Endothelial cell of umbilical vein (primary cell): ENCODE results near the gene CCDC157. TPM values are rescaled to one million over a fixed set of nuclear protein-coding genes. Genes with fewer than 3 reads are reported as not detected.
A peak's percentile ranks its signal among the peaks of the same experiment; 100 is the strongest.

ENCODE experiments used
- BruUV-seq: library from RNA; stranded (reverse); fragments of 400-500 nt; replicated peaks from 2 replicates; lab custom pipeline; 2021; lab: Mats Ljungman, UMichigan
- CTCF ChIA-PET: fragments of 300-600, 350-600 bp; sonication (Branson Sonifier 250); formaldehyde crosslinking; loops from one replicate; lab custom pipeline; 2021; ENCODE audit warnings: antibody characterized with exemption, inconsistent platforms; lab: Charles Lee
- POLR2A ChIA-PET: fragments of 300-600, 350-600 bp; sonication (Branson Sonifier 250); formaldehyde crosslinking; loops from one replicate; lab custom pipeline; 2021; ENCODE audit warnings: antibody characterized with exemption, inconsistent platforms; lab: Charles Lee
- DNase-seq: peaks from one replicate; pipeline ENCODE4 v3.0.0-alpha.2; 2011; ENCODE audit warnings: low read depth, low spot score
- FAIRE-seq: peaks from 2 replicates; lab custom pipeline; 2011; peaks lifted over from hg19 to GRCh38; lab: Jason Lieb, UNC
- H2AFZ ChIP-seq: 2 replicates; pipeline ENCODE4 v1.6.0; 2012; ENCODE audit warnings: low read depth, low read length, control low read depth, inconsistent platforms
- H3K27ac ChIP-seq: 2 replicates; pipeline ENCODE4 v1.5.1; 2011; ENCODE audit warnings: low read depth, mild to moderate bottlenecking, control low read depth, low read length, moderate library complexity; ENCODE audit not compliant: insufficient read depth
- H3K27me3 ChIP-seq, 2 experiments: 2 replicates each; pipeline versions ENCODE4 v1.6.0 to v1.6.1; 2011; ENCODE audit warnings: low read length in 2 of 2, mixed read lengths in 1 of 2; ENCODE audit not compliant: control insufficient read depth in 2 of 2, insufficient read depth in 2 of 2
- H3K36me3 ChIP-seq, 2 experiments: 2 replicates in 1 of 2; 3 replicates in 1 of 2; pipeline ENCODE4 v1.5.1; 2011; ENCODE audit warnings: low read length in 2 of 2, mild to moderate bottlenecking in 1 of 2, moderate library complexity in 1 of 2; ENCODE audit not compliant: control insufficient read depth in 2 of 2, insufficient read depth in 2 of 2; ENCODE audit errors: extremely low read depth in 1 of 2
- H3K4me1 ChIP-seq: 3 replicates; pipeline ENCODE4 v1.5.1; 2011; ENCODE audit warnings: mild to moderate bottlenecking, low read length; ENCODE audit not compliant: control insufficient read depth, insufficient read depth; ENCODE audit errors: extremely low read depth
- H3K4me2 ChIP-seq: 2 replicates; pipeline ENCODE4 v1.6.1; 2011; ENCODE audit warnings: low read length, control low read depth, mixed read lengths; ENCODE audit not compliant: insufficient read depth
- H3K4me3 ChIP-seq, 3 experiments: fragments of 200-600 bp in 1 of 3; sonication (generic), shearing (Covaris generic) in 1 of 3; replicated peaks in 1 of 3; 2 replicates each; pipeline ENCODE4 v1.5.1; 2011 to 2016; ENCODE audit warnings: control low read depth in 3 of 3, low read length in 3 of 3, mild to moderate bottlenecking in 2 of 3, inconsistent platforms in 1 of 3, low read depth in 1 of 3, moderate library complexity in 1 of 3; ENCODE audit not compliant: insufficient read depth in 1 of 3
- H3K79me2 ChIP-seq: 2 replicates; pipeline ENCODE4 v1.6.0; 2012; ENCODE audit warnings: low read length, inconsistent platforms; ENCODE audit not compliant: control insufficient read depth, insufficient read depth
- H3K9ac ChIP-seq: replicated peaks from 2 replicates; pipeline ENCODE3; 2011; ENCODE audit warnings: low read length, control low read depth; ENCODE audit not compliant: insufficient read depth; ENCODE audit errors: extremely low read depth
- H3K9me1 ChIP-seq: replicated peaks from 3 replicates; pipeline ENCODE4 v1.6.0; 2011; ENCODE audit warnings: mild to moderate bottlenecking, low read length; ENCODE audit not compliant: control insufficient read depth, insufficient read depth; ENCODE audit errors: extremely low read depth
- H3K9me3 ChIP-seq: replicated peaks from 2 replicates; pipeline ENCODE4 v1.5.1; 2012; ENCODE audit warnings: low read length, inconsistent platforms; ENCODE audit not compliant: control insufficient read depth, insufficient read depth
- H4K20me1 ChIP-seq: replicated peaks from 2 replicates; pipeline ENCODE3; 2011; ENCODE audit warnings: mild to moderate bottlenecking, low read length; ENCODE audit not compliant: control insufficient read depth, insufficient read depth; ENCODE audit errors: extremely low read depth
- EZH2 ChIP-seq: IDR thresholded peaks from 2 replicates; pipeline ENCODE4 v1.6.1; 2012; ENCODE audit warnings: borderline replicate concordance, low read depth, mild to moderate bottlenecking, moderate library complexity, low read length, inconsistent platforms; ENCODE audit not compliant: severe bottlenecking
- FOS ChIP-seq: IDR thresholded peaks from 2 replicates; pipeline ENCODE4 v1.6.1; 2011; ENCODE audit warnings: mild to moderate bottlenecking, low read length, moderate library complexity, borderline replicate concordance; ENCODE audit not compliant: insufficient read depth
- GATA2 ChIP-seq: IDR thresholded peaks from 2 replicates; pipeline ENCODE4 v1.7.0; 2011; ENCODE audit warnings: low read depth, mild to moderate bottlenecking, moderate library complexity, mixed read lengths, low read length; ENCODE audit not compliant: insufficient read length, insufficient read depth
- JUN ChIP-seq: IDR thresholded peaks from 2 replicates; pipeline ENCODE4 v1.6.1; 2011; ENCODE audit warnings: borderline replicate concordance, low read depth; ENCODE audit not compliant: insufficient read length, insufficient read depth
- MYC ChIP-seq: IDR thresholded peaks from one replicate; pipeline ENCODE4 v1.6.1; 2011; ENCODE audit warnings: mild to moderate bottlenecking, low read depth, low read length
- POLR2A ChIP-seq: IDR thresholded peaks from 2 replicates; pipeline ENCODE4 v1.6.1; 2012; ENCODE audit warnings: low read depth, mild to moderate bottlenecking, control low read depth, low read length
- POLR2AphosphoS5 ChIP-seq: IDR thresholded peaks from 2 replicates; pipeline ENCODE4 v1.6.1; 2012; ENCODE audit warnings: low read depth, mild to moderate bottlenecking, control low read depth, low read length, moderate library complexity; ENCODE audit not compliant: insufficient read depth
- dilution Hi-C: fragments of 300-500 bp; cut with MboI; formaldehyde crosslinking; loops from one replicate; pipeline ENCODE4 v1.15.0; 2019; ENCODE audit warnings: low sequenced_read_pairs; ENCODE audit not compliant: extremely low pct_ligation_motif_present
- intact Hi-C: fragments of 100-400 bp; cut with micrococcal nuclease; formaldehyde crosslinking; loops from one replicate; pipeline ENCODE4 v1.10.0; 2022
- polyA plus RNA-seq, 4 experiments: library from polyadenylated mRNA; depleted of rRNA in 3 of 4; stranded (reverse) in 3 of 4; unstranded in 1 of 4; fragments of >200 nt; gene quantifications; 2 replicates each; pipeline versions ENCODE4 v1.2.1 to v1.2.3, GENCODE V29; 2011 to 2012; ENCODE audit warnings: missing spikeins in 1 of 4
- total RNA-seq: library from RNA; stranded (reverse); gene quantifications from 2 replicates; pipeline ENCODE4 v1.2.3, GENCODE V29; 2021
- TF ChIP-seq, protein P1 (sequence below): IDR thresholded peaks from 2 replicates; pipeline ENCODE4 v1.6.1; 2011; ENCODE audit not compliant: insufficient read depth, insufficient read length
- TF ChIP-seq, protein P2 (sequence below), 2 donors: IDR thresholded peaks; 1 replicate in 1 of 2; 2 replicates in 1 of 2; pipeline ENCODE4 v1.5.1; 2011; ENCODE audit warnings: low read length in 2 of 2, mild to moderate bottlenecking in 2 of 2, moderate library complexity in 2 of 2, control low read depth in 1 of 2, inconsistent platforms in 1 of 2, low read depth in 1 of 2; ENCODE audit not compliant: insufficient read depth in 1 of 2; ENCODE audit errors: extremely low read depth in 1 of 2

Gene CCDC157
- total and polyA plus RNA-seq, 2 donors (not counting 3 experiments of a cell fraction or from before 2014, with no cell fraction given) = 2.1 to 3.1 TPM

DNA sequence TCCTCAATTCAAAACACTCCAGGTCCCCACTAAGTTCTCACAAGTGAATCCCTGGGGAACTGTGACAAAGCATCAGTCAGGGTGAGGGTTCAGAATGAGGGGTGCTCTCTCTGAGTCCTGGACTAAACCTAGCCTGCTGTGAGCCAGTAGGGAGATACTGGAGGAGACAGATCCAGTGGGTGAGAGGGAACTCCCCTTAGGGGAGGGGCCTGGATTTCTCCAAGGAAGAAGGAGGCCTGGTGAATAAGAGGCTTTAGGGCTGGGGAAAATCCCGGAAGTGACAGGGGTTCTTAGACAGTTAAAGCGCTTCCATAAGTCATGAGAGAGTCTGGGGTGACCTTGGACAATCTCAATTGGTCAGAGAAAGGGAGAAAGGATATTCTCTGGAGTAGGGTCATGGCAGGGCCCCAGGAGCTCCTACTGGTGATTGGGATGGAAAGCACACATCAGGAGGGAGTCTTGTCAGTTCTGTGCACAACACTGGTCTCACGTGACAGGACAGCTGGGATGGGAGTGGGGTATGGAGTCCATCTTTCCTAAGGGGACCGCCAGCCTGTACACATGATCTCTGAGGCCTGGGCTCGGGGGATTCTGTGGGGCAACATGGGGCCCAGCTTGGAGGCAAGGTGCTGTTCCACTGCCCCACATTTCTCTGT, 31.6 kb upstream of the CCDC157 start:
- no peak for DNase-seq
- H3K4me2 ChIP-seq = no peak overlapping the region
- dilution Hi-C loops (no loop called here), intact Hi-C loops (no loop called here)
- no peaks in the 10 kb centered on the region for H3K9me1 ChIP-seq
- H3K27me3 ChIP-seq = no peaks in the 10 kb centered on the region
- no peak for FAIRE-seq
- no peak overlapping the region for H3K4me3 ChIP-seq
- ChIA-PET CTCF (interaction anchor here (1.6 to 14.7 kb wide), 2 partner anchors 33 to 37 kb away, joined by 4 to 164 read pairs; partner anchors contain the start of gene CASTOR1), POLR2A (no interaction called here)
- no peaks in the 10 kb centered on the region for H4K20me1 ChIP-seq
- H3K9ac ChIP-seq = no peak overlapping the region
- no peak for TF ChIP-seq POLR2AphosphoS5
- TF ChIP-seq, protein P1, sequence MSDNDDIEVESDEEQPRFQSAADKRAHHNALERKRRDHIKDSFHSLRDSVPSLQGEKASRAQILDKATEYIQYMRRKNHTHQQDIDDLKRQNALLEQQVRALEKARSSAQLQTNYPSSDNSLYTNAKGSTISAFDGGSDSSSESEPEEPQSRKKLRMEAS = no peak
- TF ChIP-seq, protein P2, sequence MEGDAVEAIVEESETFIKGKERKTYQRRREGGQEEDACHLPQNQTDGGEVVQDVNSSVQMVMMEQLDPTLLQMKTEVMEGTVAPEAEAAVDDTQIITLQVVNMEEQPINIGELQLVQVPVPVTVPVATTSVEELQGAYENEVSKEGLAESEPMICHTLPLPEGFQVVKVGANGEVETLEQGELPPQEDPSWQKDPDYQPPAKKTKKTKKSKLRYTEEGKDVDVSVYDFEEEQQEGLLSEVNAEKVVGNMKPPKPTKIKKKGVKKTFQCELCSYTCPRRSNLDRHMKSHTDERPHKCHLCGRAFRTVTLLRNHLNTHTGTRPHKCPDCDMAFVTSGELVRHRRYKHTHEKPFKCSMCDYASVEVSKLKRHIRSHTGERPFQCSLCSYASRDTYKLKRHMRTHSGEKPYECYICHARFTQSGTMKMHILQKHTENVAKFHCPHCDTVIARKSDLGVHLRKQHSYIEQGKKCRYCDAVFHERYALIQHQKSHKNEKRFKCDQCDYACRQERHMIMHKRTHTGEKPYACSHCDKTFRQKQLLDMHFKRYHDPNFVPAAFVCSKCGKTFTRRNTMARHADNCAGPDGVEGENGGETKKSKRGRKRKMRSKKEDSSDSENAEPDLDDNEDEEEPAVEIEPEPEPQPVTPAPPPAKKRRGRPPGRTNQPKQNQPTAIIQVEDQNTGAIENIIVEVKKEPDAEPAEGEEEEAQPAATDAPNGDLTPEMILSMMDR (IDR thresholded peaks at IDR 0.05; ENCODE audit: extremely low read depth in 1 of 2, insufficient read depth in 1 of 2, low read depth in 1 of 2, low read length in 2 of 2) = no peak
- no peak for TF ChIP-seq GATA2
- no peak for TF ChIP-seq POLR2A
- TF ChIP-seq JUN = no peak
- TF ChIP-seq MYC = no peak
- no peak for TF ChIP-seq FOS
- TF ChIP-seq EZH2 = no peak
- BruUV-seq = TSS peak; percentile 26
- peaks cover 13% of the 10 kb centered on the region for H3K4me1 ChIP-seq
- H3K79me2 ChIP-seq = no peaks in the 10 kb centered on the region
- H3K27ac ChIP-seq = no peak overlapping the region
- no peaks in the 10 kb centered on the region for H3K36me3 ChIP-seq
- H2AFZ ChIP-seq = no peak overlapping the region
- H3K9me3 ChIP-seq = no peaks in the 10 kb centered on the region
